ENCODE data around the gene PGBD5.

PGBD5 gene

DNA sequence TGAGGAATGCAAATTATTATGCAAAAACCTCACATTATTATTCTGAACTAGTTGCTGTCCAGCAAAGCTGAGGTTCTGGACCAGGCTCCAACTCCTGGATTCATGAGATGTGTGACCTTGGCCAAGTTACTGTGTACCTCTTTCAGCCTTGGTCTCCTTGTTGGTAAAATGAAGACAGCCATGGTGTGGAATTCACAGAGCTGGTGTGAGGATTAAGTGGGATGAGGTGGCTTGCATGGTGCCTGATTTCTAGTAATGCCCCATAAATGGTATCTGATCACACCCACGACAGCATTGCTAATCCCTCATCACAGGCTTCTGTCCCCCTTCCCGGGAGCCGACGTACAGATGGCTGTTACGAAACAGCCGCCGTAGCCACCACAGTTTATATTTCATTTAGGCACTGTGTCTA is 59.6 kb downstream of the PGBD5 start:
- H3K9me3 ChIP-seq = no peaks in the 10 kb centered on the region
- no peak overlapping the region for H3K4me3 ChIP-seq (ENCODE audit: low read depth in 1 of 2, low read length in 1 of 2)
- H3K4me1 ChIP-seq (ENCODE audit: control insufficient read depth in 1 of 2, insufficient read depth in 1 of 2, low read depth in 1 of 2, low read length in 1 of 2) = no peaks in the 10 kb centered on the region
- no peaks in the 10 kb centered on the region for H3K27me3 ChIP-seq
- no peaks in the 10 kb centered on the region for H3K36me3 ChIP-seq
- TF ChIP-seq, protein P1, sequence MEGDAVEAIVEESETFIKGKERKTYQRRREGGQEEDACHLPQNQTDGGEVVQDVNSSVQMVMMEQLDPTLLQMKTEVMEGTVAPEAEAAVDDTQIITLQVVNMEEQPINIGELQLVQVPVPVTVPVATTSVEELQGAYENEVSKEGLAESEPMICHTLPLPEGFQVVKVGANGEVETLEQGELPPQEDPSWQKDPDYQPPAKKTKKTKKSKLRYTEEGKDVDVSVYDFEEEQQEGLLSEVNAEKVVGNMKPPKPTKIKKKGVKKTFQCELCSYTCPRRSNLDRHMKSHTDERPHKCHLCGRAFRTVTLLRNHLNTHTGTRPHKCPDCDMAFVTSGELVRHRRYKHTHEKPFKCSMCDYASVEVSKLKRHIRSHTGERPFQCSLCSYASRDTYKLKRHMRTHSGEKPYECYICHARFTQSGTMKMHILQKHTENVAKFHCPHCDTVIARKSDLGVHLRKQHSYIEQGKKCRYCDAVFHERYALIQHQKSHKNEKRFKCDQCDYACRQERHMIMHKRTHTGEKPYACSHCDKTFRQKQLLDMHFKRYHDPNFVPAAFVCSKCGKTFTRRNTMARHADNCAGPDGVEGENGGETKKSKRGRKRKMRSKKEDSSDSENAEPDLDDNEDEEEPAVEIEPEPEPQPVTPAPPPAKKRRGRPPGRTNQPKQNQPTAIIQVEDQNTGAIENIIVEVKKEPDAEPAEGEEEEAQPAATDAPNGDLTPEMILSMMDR (IDR thresholded peaks at IDR 0.05) = no peak
- no peak overlapping the region for H3K27ac ChIP-seq

- H3K4me1 ChIP-seq (ENCODE audit: control insufficient read depth in 1 of 2, insufficient read depth in 1 of 2, low read depth in 1 of 2, low read length in 1 of 2) = no peaks in the 10 kb centered on the region
- H3K27ac ChIP-seq = no peak overlapping the region
- H3K9me3 ChIP-seq = no peaks in the 10 kb centered on the region
- no peaks in the 10 kb centered on the region for H3K27me3 ChIP-seq
- H3K4me3 ChIP-seq (ENCODE audit: low read depth in 1 of 2, low read length in 1 of 2) = no peak overlapping the region
- TF ChIP-seq, protein P1 (IDR thresholded peaks at IDR 0.05) = no peak
- H3K36me3 ChIP-seq = no peaks in the 10 kb centered on the region
Observed at GRCh38 chr1:230365723-230366307, 60.3 kb downstream of the PGBD5 start.

- no peaks in the 10 kb centered on the region for H3K27me3 ChIP-seq
- H3K4me3 ChIP-seq (ENCODE audit: low read depth in 1 of 2, low read length in 1 of 2) = no peak overlapping the region
- no peak overlapping the region for H3K27ac ChIP-seq
- no peaks in the 10 kb centered on the region for H3K4me1 ChIP-seq (ENCODE audit: control insufficient read depth in 1 of 2, insufficient read depth in 1 of 2, low read depth in 1 of 2, low read length in 1 of 2)
- no peaks in the 10 kb centered on the region for H3K9me3 ChIP-seq
- H3K36me3 ChIP-seq = no peaks in the 10 kb centered on the region
- TF ChIP-seq, protein P1 (IDR thresholded peaks at IDR 0.05) = no peak
Observed at GRCh38 chr1:230362949-230363348, 63.2 kb downstream of the PGBD5 start.

- Histone ChIP-seq H3K36me3 (no peaks in the 10 kb centered on the region), H3K9me3 (no peaks in the 10 kb centered on the region), H3K4me1 (ENCODE audit: control insufficient read depth in 1 of 2, insufficient read depth in 1 of 2, low read depth in 1 of 2, low read length in 1 of 2) (no peaks in the 10 kb centered on the region), H3K27ac (no peak overlapping the region), H3K4me3 (ENCODE audit: low read depth in 1 of 2, low read length in 1 of 2) (no peak overlapping the region), H3K27me3 (no peaks in the 10 kb centered on the region)
- TF ChIP-seq, protein P1 (IDR thresholded peaks at IDR 0.05) = no peak
Observed at GRCh38 chr1:230361941-230362340, 64.2 kb downstream of the PGBD5 start.

- no peaks in the 10 kb centered on the region for H3K36me3 ChIP-seq
- no peaks in the 10 kb centered on the region for H3K9me3 ChIP-seq
- TF ChIP-seq, protein P1 (IDR thresholded peaks at IDR 0.05) = no peak
- H3K4me3 ChIP-seq (ENCODE audit: low read depth in 1 of 2, low read length in 1 of 2) = no peak overlapping the region
- H3K27me3 ChIP-seq = no peaks in the 10 kb centered on the region
- no peaks in the 10 kb centered on the region for H3K4me1 ChIP-seq (ENCODE audit: control insufficient read depth in 1 of 2, insufficient read depth in 1 of 2, low read depth in 1 of 2, low read length in 1 of 2)
- no peak overlapping the region for H3K27ac ChIP-seq
Observed at GRCh38 chr1:230359992-230360668, 66.0 kb downstream of the PGBD5 start.

Measured in neutrophil (primary cell).